Measurements from ENCODE around the gene RAB7B.

The RAB7B gene

GRCh38 chr1:205950280-205950679 is 52.9 kb downstream of the RAB7B start:
- no peak for TF ChIP-seq CTCF (IDR thresholded peaks at IDR 0.05)
- Histone ChIP-seq H3K36me3 (no peaks in the 10 kb centered on the region), H3K9me3 (no peaks in the 10 kb centered on the region), H3K4me1 (ENCODE audit: control insufficient read depth in 1 of 2, insufficient read depth in 1 of 2, low read depth in 1 of 2, low read length in 1 of 2) (no peaks in the 10 kb centered on the region), H3K27me3 (peaks cover 16% of the 10 kb centered on the region), H3K4me3 (ENCODE audit: low read depth in 1 of 2, low read length in 1 of 2) (no peak overlapping the region), H3K27ac (no peak overlapping the region)

GRCh38 chr1:205949753-205950152 is 53.4 kb downstream of the RAB7B start:
- Histone ChIP-seq H3K4me3 (ENCODE audit: low read depth in 1 of 2, low read length in 1 of 2) (no peak overlapping the region), H3K9me3 (no peaks in the 10 kb centered on the region), H3K27me3 (peaks cover 22% of the 10 kb centered on the region), H3K27ac (no peak overlapping the region), H3K36me3 (no peaks in the 10 kb centered on the region), H3K4me1 (ENCODE audit: control insufficient read depth in 1 of 2, insufficient read depth in 1 of 2, low read depth in 1 of 2, low read length in 1 of 2) (no peaks in the 10 kb centered on the region)
- TF ChIP-seq CTCF (IDR thresholded peaks at IDR 0.05): no peak

GRCh38 chr1:205948886-205949285 is 54.3 kb downstream of the RAB7B start:
- Histone ChIP-seq H3K9me3 (no peaks in the 10 kb centered on the region), H3K4me3 (ENCODE audit: low read depth in 1 of 2, low read length in 1 of 2) (no peak overlapping the region), H3K36me3 (no peaks in the 10 kb centered on the region), H3K27me3 (peaks cover 30% of the 10 kb centered on the region), H3K4me1 (ENCODE audit: control insufficient read depth in 1 of 2, insufficient read depth in 1 of 2, low read depth in 1 of 2, low read length in 1 of 2) (no peaks in the 10 kb centered on the region), H3K27ac (no peak overlapping the region)
- no peak for TF ChIP-seq CTCF (IDR thresholded peaks at IDR 0.05)

GRCh38 chr1:205948039-205948438 is 55.2 kb downstream of the RAB7B start:
- H3K9me3 ChIP-seq: no peaks in the 10 kb centered on the region
- no peak for TF ChIP-seq CTCF (IDR thresholded peaks at IDR 0.05)
- no peak overlapping the region for H3K27ac ChIP-seq
- no peaks in the 10 kb centered on the region for H3K4me1 ChIP-seq (ENCODE audit: control insufficient read depth in 1 of 2, insufficient read depth in 1 of 2, low read depth in 1 of 2, low read length in 1 of 2)
- no peak overlapping the region for H3K4me3 ChIP-seq (ENCODE audit: low read depth in 1 of 2, low read length in 1 of 2)
- H3K27me3 ChIP-seq: peaks cover 39% of the 10 kb centered on the region
- H3K36me3 ChIP-seq: no peaks in the 10 kb centered on the region

GRCh38 chr1:205947024-205947423 is 56.2 kb downstream of the RAB7B start:
- Histone ChIP-seq H3K27me3 (peaks cover 46% of the 10 kb centered on the region), H3K36me3 (no peaks in the 10 kb centered on the region), H3K4me1 (ENCODE audit: control insufficient read depth in 1 of 2, insufficient read depth in 1 of 2, low read depth in 1 of 2, low read length in 1 of 2) (no peaks in the 10 kb centered on the region), H3K4me3 (ENCODE audit: low read depth in 1 of 2, low read length in 1 of 2) (no peak overlapping the region), H3K27ac (no peak overlapping the region), H3K9me3 (no peaks in the 10 kb centered on the region)
- TF ChIP-seq CTCF (IDR thresholded peaks at IDR 0.05): no peak

- H3K27me3 ChIP-seq: peaks cover 51% of the 10 kb centered on the region
Measured at GRCh38 chr1:205945069-205945468, 58.1 kb downstream of the RAB7B start.

More at GRCh38 chr1:205945069-205945468, 58.1 kb downstream of the RAB7B start:
- H3K36me3 ChIP-seq: no peaks in the 10 kb centered on the region
- no peaks in the 10 kb centered on the region for H3K9me3 ChIP-seq
- H3K4me3 ChIP-seq (ENCODE audit: low read depth in 1 of 2, low read length in 1 of 2): no peak overlapping the region
- no peaks in the 10 kb centered on the region for H3K4me1 ChIP-seq (ENCODE audit: control insufficient read depth in 1 of 2, insufficient read depth in 1 of 2, low read depth in 1 of 2, low read length in 1 of 2)
- H3K27ac ChIP-seq: no peak overlapping the region
- TF ChIP-seq CTCF (IDR thresholded peaks at IDR 0.05): no peak
